Measurements from ENCODE around the gene ANKRD66.

ANKRD66 gene

DNA sequence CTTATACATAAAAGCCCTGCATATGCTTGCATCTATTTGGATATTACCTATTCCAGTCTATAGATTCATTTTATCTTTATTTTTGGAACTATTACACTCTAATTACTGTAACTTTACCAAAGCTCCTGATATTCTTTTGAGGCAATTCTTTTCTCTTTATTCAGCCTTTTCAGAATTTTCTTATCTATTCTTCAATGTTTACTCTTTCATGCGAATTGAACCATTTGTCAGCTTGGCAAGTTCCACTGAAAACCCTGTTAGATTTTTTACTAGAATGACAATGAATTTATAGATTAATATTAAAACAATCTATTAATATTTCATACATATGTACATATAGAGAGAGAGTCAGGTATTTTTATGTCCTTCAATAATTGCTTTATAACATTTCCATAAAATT lies 45.9 kb downstream of the ANKRD66 start:
- no peak for DNase-seq

GRCh38 chr6:46793138-46793537 lies 46.4 kb downstream of the ANKRD66 start, which contains the start of gene MEP1A:
Gene MEP1A, plus strand, starts transcription at chr6:46793389. Its CDS starts 10 bp downstream, at chr6:46793399.
- no peak for DNase-seq

DNA sequence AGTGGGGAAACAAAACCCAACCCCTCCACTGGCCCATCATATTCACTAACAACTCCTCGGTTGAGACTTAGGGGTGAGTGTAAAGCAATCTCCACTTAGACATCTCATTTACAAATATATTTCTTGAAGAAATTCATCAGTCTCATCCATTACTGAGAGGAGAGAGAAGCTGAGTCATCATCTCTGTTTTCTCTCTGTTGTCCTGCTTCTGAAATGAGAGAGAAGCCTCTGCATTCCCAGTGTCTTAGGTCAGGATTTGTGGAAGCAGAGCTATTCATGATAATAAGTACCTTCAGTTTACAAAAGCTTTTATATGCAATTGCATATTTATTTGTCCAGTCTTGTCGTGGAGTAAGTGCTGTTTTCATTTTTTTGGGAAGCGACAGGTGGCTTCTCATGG lies 47.3 kb downstream of the ANKRD66 start:
- no peak for DNase-seq

GRCh38 chr6:46795816-46796215 lies 49.1 kb downstream of the ANKRD66 start:
- no peak for DNase-seq

GRCh38 chr6:46796848-46797580 lies 50.3 kb downstream of the ANKRD66 start:
- no peak for DNase-seq

- no peak for DNase-seq
These were observed 52.9 kb downstream of the ANKRD66 start for GRCh38 chr6:46799657-46800056.

GRCh38 chr6:46808806-46809205 lies 62.1 kb downstream of the ANKRD66 start:
- DNase-seq = no peak
